MM.1S (cell line): ENCODE measurements around the gene SPNS2.

Experiments used
- DNase-seq: peaks from one replicate; pipeline ENCODE4 v3.0.0-alpha.2; 2015
- H2AFZ ChIP-seq: fragments of 300-600 bp; sonication (generic); 2 replicates; pipeline ENCODE4 v1.6.0; 2016; ENCODE audit warnings: antibody characterized with exemption, low read length
- H3F3A ChIP-seq: fragments of 300-600 bp; sonication (generic); 2 replicates; pipeline ENCODE4 v1.6.1; 2016; ENCODE audit warnings: mild to moderate bottlenecking, antibody characterized with exemption, low read length, moderate library complexity, mixed read lengths; ENCODE audit not compliant: insufficient read depth
- H3K27ac ChIP-seq: fragments of 300-600 bp; sonication (generic); 2 replicates; pipeline ENCODE4 v1.5.1; 2016; ENCODE audit warnings: mild to moderate bottlenecking, low read length
- H3K27me3 ChIP-seq: fragments of 300-600 bp; sonication (generic); replicated peaks from 2 replicates; pipeline ENCODE4 v1.6.0; 2016; ENCODE audit warnings: low read length; ENCODE audit not compliant: insufficient read depth
- H3K36me3 ChIP-seq: fragments of 300-600 bp; sonication (generic); replicated peaks from 2 replicates; pipeline ENCODE4 v1.6.1; 2016; ENCODE audit warnings: mild to moderate bottlenecking, low read length, mixed read lengths; ENCODE audit not compliant: insufficient read depth
- H3K4me1 ChIP-seq: fragments of 300-600 bp; sonication (generic); 2 replicates; pipeline ENCODE4 v1.6.1; 2016; ENCODE audit warnings: low read length, mixed read lengths
- H3K4me2 ChIP-seq: fragments of 300-600 bp; sonication (generic); 2 replicates; pipeline ENCODE4 v1.6.0; 2016; ENCODE audit warnings: low read depth, low read length
- H3K4me3 ChIP-seq: fragments of 300-600 bp; sonication (generic); 2 replicates; pipeline ENCODE4 v1.5.1; 2016; ENCODE audit warnings: low read length, mixed read lengths
- H3K79me2 ChIP-seq: fragments of 300-600 bp; sonication (generic); 2 replicates; pipeline ENCODE4 v1.6.1; 2016; ENCODE audit warnings: mixed run types, low read length, mixed read lengths
- H3K9ac ChIP-seq: fragments of 300-600 bp; sonication (generic); 2 replicates; pipeline ENCODE4 v1.6.1; 2016; ENCODE audit warnings: low read length, mixed read lengths
- H3K9me2 ChIP-seq: fragments of 300-600 bp; sonication (generic); replicated peaks from 2 replicates; pipeline ENCODE4 v1.6.1; 2016; ENCODE audit warnings: mild to moderate bottlenecking, low read length, mixed read lengths; ENCODE audit not compliant: insufficient read depth
- H3K9me3 ChIP-seq: fragments of 300-600 bp; sonication (generic); replicated peaks from 2 replicates; pipeline ENCODE4 v1.6.1; 2016; ENCODE audit warnings: mild to moderate bottlenecking, low read length, mixed read lengths; ENCODE audit not compliant: insufficient read depth
- H4K20me1 ChIP-seq: fragments of 300-600 bp; sonication (generic); 2 replicates; pipeline ENCODE4 v1.6.1; 2016; ENCODE audit warnings: mild to moderate bottlenecking, low read length, moderate library complexity, mixed read lengths; ENCODE audit not compliant: insufficient read depth
- EZH2 ChIP-seq: fragments of 300-600 bp; sonication (generic); optimal IDR thresholded peaks from 2 replicates; pipeline ENCODE3; 2017; ENCODE audit warnings: low read depth, mild to moderate bottlenecking, antibody characterized with exemption, low read length, mixed read lengths
- EZH2phosphoT487 ChIP-seq: fragments of 300-600 bp; sonication (generic); IDR thresholded peaks from 2 replicates; pipeline ENCODE4 v1.6.1; 2018; ENCODE audit warnings: antibody characterized with exemption, low read length
- TF ChIP-seq, protein P1 (sequence below): fragments of 300-600 bp; sonication (generic); IDR thresholded peaks from 2 replicates; pipeline ENCODE4 v1.5.1; 2016; ENCODE audit warnings: antibody characterized with exemption, low read length, mixed read lengths

The SPNS2 gene

DNA sequence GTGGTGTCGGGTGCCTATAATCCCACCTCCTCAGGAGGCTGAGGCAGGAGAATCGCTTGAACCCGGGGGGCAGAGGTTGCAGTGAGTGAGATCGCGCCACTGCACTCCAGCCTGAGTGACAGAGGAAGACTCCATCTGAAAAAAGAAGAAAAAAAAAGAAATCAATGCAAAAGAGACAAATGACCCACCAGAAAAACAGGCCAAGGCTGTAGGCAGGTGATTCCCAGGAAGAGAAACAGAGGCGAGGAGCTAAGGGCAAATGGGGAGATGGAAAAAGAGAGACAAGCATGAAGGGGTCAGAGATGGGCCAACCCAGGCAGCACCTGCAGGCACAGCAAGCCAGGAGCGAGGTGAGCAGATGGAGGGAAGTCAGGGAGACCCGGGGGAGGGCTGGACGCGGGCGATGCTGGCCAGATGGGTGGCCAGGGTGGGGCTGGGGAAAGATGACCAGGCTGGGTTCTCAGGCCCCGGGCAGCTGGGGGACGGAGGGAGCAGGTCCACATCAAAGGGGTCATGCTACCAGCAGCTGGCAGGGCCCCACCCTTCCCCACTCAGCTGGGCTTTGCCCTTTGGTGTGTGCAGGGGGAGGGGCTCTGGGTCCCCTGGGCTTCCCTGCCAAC is 31.0 kb downstream of the SPNS2 start:
- Histone ChIP-seq H3K9ac (no peak overlapping the region), H3K9me3 (no peaks in the 10 kb centered on the region), H3K4me3 (no peak overlapping the region), H3K4me1 (no peaks in the 10 kb centered on the region), H3K27ac (no peak overlapping the region), H3K9me2 (no peaks in the 10 kb centered on the region), H2AFZ (no peak overlapping the region), H3F3A (no peaks in the 10 kb centered on the region), H3K79me2 (no peaks in the 10 kb centered on the region), H3K27me3 (no peaks in the 10 kb centered on the region; the same call in 1 of the 2 replicates), H4K20me1 (no peaks in the 10 kb centered on the region), H3K4me2 (no peak overlapping the region), H3K36me3 (no peaks in the 10 kb centered on the region)
- DNase-seq, result no peak
- TF ChIP-seq EZH2phosphoT487 (no peak), EZH2 (no peak)
- TF ChIP-seq, protein P1, sequence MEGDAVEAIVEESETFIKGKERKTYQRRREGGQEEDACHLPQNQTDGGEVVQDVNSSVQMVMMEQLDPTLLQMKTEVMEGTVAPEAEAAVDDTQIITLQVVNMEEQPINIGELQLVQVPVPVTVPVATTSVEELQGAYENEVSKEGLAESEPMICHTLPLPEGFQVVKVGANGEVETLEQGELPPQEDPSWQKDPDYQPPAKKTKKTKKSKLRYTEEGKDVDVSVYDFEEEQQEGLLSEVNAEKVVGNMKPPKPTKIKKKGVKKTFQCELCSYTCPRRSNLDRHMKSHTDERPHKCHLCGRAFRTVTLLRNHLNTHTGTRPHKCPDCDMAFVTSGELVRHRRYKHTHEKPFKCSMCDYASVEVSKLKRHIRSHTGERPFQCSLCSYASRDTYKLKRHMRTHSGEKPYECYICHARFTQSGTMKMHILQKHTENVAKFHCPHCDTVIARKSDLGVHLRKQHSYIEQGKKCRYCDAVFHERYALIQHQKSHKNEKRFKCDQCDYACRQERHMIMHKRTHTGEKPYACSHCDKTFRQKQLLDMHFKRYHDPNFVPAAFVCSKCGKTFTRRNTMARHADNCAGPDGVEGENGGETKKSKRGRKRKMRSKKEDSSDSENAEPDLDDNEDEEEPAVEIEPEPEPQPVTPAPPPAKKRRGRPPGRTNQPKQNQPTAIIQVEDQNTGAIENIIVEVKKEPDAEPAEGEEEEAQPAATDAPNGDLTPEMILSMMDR, result no peak

DNA sequence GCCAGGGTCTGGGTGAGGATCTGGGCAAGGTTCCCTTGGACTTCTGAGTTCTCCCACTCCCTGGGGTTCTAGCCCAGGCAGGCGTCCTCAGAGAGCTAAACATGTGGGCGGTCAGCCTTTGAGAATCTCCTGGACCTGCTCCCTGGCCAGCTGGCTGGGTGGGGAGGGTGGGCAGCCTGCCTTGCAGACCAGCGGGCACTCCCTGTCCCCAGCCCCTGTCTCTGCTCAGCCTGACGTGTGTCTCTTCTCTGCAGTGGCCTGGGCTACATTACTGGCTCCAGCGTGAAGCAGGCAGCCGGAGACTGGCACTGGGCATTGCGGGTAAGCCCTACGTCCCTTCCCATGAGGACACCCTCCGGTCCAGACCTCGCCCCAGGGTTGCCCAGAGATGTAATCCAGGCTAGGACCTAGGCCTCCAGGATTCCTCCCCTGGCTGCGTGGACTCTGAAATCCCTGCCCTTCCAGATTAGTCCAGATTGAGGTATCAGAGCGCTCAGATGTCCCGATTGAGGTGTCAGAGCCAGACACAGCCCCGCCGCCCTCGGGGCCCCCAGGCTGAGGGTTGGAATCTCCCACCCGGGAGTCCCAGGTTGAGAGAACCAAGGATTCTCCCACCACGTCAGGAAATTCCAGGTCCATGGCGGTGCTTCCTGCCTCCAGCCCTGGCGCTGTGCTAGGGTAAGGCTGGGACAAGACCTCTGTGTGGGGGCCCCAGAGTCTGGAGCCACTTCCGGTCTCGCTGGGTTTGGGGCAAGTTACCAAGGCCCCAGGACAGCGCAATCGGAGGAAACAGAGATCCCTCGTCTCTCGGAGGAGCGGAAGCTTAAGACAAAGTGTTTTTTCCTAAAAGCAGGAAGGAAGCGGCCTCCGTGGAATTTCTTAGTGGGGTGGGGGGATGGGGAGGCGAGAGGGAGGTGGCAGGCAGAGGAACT is 32.4 kb downstream of the SPNS2 start:
- Histone ChIP-seq H3K4me2 (no peak overlapping the region), H2AFZ (no peak overlapping the region), H3K36me3 (no peaks in the 10 kb centered on the region), H3K4me1 (no peaks in the 10 kb centered on the region), H3K9me3 (no peaks in the 10 kb centered on the region), H3K27me3 (no peaks in the 10 kb centered on the region; the same call in 1 of the 2 replicates), H3F3A (no peaks in the 10 kb centered on the region), H3K4me3 (no peak overlapping the region), H3K79me2 (no peaks in the 10 kb centered on the region), H4K20me1 (no peaks in the 10 kb centered on the region), H3K9ac (no peak overlapping the region), H3K9me2 (no peaks in the 10 kb centered on the region), H3K27ac (no peak overlapping the region)
- no peak for DNase-seq
- no peak for TF ChIP-seq EZH2phosphoT487
- no peak for TF ChIP-seq EZH2
- TF ChIP-seq, protein P1, result no peak

- Histone ChIP-seq H4K20me1 (no peaks in the 10 kb centered on the region), H3K36me3 (no peaks in the 10 kb centered on the region), H3K9me2 (no peaks in the 10 kb centered on the region), H3F3A (no peaks in the 10 kb centered on the region; the same call in 1 of the 2 replicates), H3K79me2 (no peaks in the 10 kb centered on the region), H3K4me3 (no peak overlapping the region), H2AFZ (no peak overlapping the region), H3K4me1 (no peaks in the 10 kb centered on the region), H3K9ac (no peak overlapping the region), H3K4me2 (no peak overlapping the region), H3K27me3 (no peaks in the 10 kb centered on the region; the same call in 1 of the 2 replicates), H3K27ac (no peak overlapping the region), H3K9me3 (no peaks in the 10 kb centered on the region)
- DNase-seq, result no peak
- TF ChIP-seq EZH2phosphoT487, result no peak
- no peak for TF ChIP-seq EZH2
- TF ChIP-seq, protein P1, result no peak
Observed at GRCh38 chr17:4531988-4532736, 33.5 kb downstream of the SPNS2 start.
